Measurements from ENCODE around the gene RNU7-1. TPM values are rescaled to one million over a fixed set of nuclear protein-coding genes. Genes with fewer than 3 reads are reported as not detected.

RNU7-1 gene
- total and polyA plus RNA-seq, 9 of the 15 experiments (the other 6 are each of a cell fraction or from before 2014, with no cell fraction given), result not detected

GRCh38 chr12:6965026-6965661 lies 21.5 kb downstream of the RNU7-1 start (continued):
- no peak for TF ChIP-seq ZNF696 (CRISPR knock-in tag; conservative IDR thresholded peaks at IDR 0.05)
- TF ChIP-seq TEAD1 (CRISPR knock-in tag; IDR thresholded peaks at IDR 0.05), result no peak
- TF ChIP-seq MTA1 (IDR thresholded peaks at IDR 0.05; ENCODE audit: borderline replicate concordance), result no peak
- 0 out of 2 replicates have a peak, but pooled peaks have one; percentile 43 for TF ChIP-seq CXXC5 (CRISPR knock-in tag; IDR thresholded peaks at IDR 0.05)
- TF ChIP-seq PHF20 (IDR thresholded peaks at IDR 0.05; ENCODE audit: partially characterized antibody), result no peak
- no peak for TF ChIP-seq ZNF655 (CRISPR knock-in tag; IDR thresholded peaks at IDR 0.05)
- no peak for TF ChIP-seq ZC3H8 (IDR thresholded peaks at IDR 0.05)
- no peak; the same call in 1 of the 2 replicates for TF ChIP-seq ZNF589 (CRISPR knock-in tag; IDR thresholded peaks at IDR 0.05; ENCODE audit: low read depth)
- TF ChIP-seq GTF3C2 (IDR thresholded peaks at IDR 0.05; ENCODE audit: borderline replicate concordance, extremely low read depth, insufficient read length), result no peak
- TF ChIP-seq CC2D1A (IDR thresholded peaks at IDR 0.05), result no peak
- no peak for TF ChIP-seq SMARCC2 (IDR thresholded peaks at IDR 0.05; ENCODE audit: low read depth)
- TF ChIP-seq KLF1 (tag; IDR thresholded peaks at IDR 0.05), result no peak
- no peak for TF ChIP-seq RFX5 (IDR thresholded peaks at IDR 0.05; ENCODE audit: low read depth, low read length)
- 0 out of 2 replicates have a peak, but pooled peaks have one; percentile 29 for TF ChIP-seq KAT7 (CRISPR knock-in tag; IDR thresholded peaks at IDR 0.05; ENCODE audit: borderline replicate concordance)
- no peak for TF ChIP-seq ZNF23 (CRISPR knock-in tag; IDR thresholded peaks at IDR 0.05)
- no peak for TF ChIP-seq MIER1 (IDR thresholded peaks at IDR 0.05; ENCODE audit: low read depth)
- TF ChIP-seq ZNF347 (CRISPR knock-in tag; IDR thresholded peaks at IDR 0.05; ENCODE audit: low read depth), result no peak
- TF ChIP-seq SIN3B (IDR thresholded peaks at IDR 0.05; ENCODE audit: low read depth), result no peak
- 0 out of 2 replicates have a peak, but pooled peaks have one; percentile 12 for TF ChIP-seq JUN (IDR thresholded peaks at IDR 0.05; ENCODE audit: borderline replicate concordance, low read depth, low read length)
- no peak for TF ChIP-seq JUN (CRISPR knock-in tag; IDR thresholded peaks at IDR 0.05; ENCODE audit: borderline replicate concordance)
- 0 out of 4 replicates have a peak, but pooled peaks of 1 of the 2 experiments have one; percentile 9 for TF ChIP-seq HDAC1 (IDR thresholded peaks at IDR 0.05)
- TF ChIP-seq CEBPZ (IDR thresholded peaks at IDR 0.05; ENCODE audit: borderline replicate concordance, low read depth, low read length), result no peak

All from K562 (cell line).